ENCODE results near the gene SKAP1.
A peak's percentile ranks its signal among the peaks of the same experiment; 100 is the strongest.
"Not testable (repeated sequence)": the region's sequence is repeated elsewhere in the genome, so short reads cannot be mapped to it uniquely, and the experiment has no call there.

The SKAP1 gene

GRCh38 chr17:48378238-48378637 lies 51.8 kb downstream of the SKAP1 start:
- H3K27ac ChIP-seq: no peak overlapping the region
- TF ChIP-seq CTCF (conservative IDR thresholded peaks at IDR 0.05) (no peak), ZFX (IDR thresholded peaks at IDR 0.05) (no peak)

- H3K27ac ChIP-seq: no peak overlapping the region
- no peak for TF ChIP-seq CTCF (conservative IDR thresholded peaks at IDR 0.05)
- TF ChIP-seq ZFX (IDR thresholded peaks at IDR 0.05): no peak
These were observed 53.2 kb downstream of the SKAP1 start for GRCh38 chr17:48376682-48377325.

GRCh38 chr17:48375356-48375755 lies 54.7 kb downstream of the SKAP1 start:
- no peak overlapping the region for H3K27ac ChIP-seq
- TF ChIP-seq CTCF (conservative IDR thresholded peaks at IDR 0.05): no peak
- no peak for TF ChIP-seq ZFX (IDR thresholded peaks at IDR 0.05)

GRCh38 chr17:48374650-48375230 lies 55.3 kb downstream of the SKAP1 start:
- TF ChIP-seq ZFX (IDR thresholded peaks at IDR 0.05): no peak
- TF ChIP-seq CTCF (conservative IDR thresholded peaks at IDR 0.05): peak; percentile 80
- H3K27ac ChIP-seq: no peak overlapping the region

- TF ChIP-seq CTCF (conservative IDR thresholded peaks at IDR 0.05) (no peak), ZFX (IDR thresholded peaks at IDR 0.05) (no peak)
These were observed 56.1 kb downstream of the SKAP1 start for GRCh38 chr17:48373883-48374282.

GRCh38 chr17:48373130-48373830 lies 56.7 kb downstream of the SKAP1 start:
- TF ChIP-seq ZFX (IDR thresholded peaks at IDR 0.05) (no peak), CTCF (conservative IDR thresholded peaks at IDR 0.05) (no peak)
- H3K27ac ChIP-seq: no peak overlapping the region

More at GRCh38 chr17:48373883-48374282, 56.1 kb downstream of the SKAP1 start:
- no peak overlapping the region for H3K27ac ChIP-seq

- not testable (repeated sequence) for H3K27ac ChIP-seq
These were observed 61.0 kb downstream of the SKAP1 start for GRCh38 chr17:48368967-48369366.

Data from C4-2B (cell line).